ENCODE results near the gene RASGRF2. TPM values are rescaled to one million over a fixed set of nuclear protein-coding genes. Genes with fewer than 3 reads are reported as not detected.

Gene RASGRF2
- total RNA-seq, 1 experiment from 2014 or later = 0.18 TPM

GRCh38 chr5:81179959-81180358 lies 219.8 kb downstream of the RASGRF2 start:
- H3K4me3 ChIP-seq (ENCODE audit: low read length) = no peak overlapping the region
- no peaks in the 10 kb centered on the region for H4K20me1 ChIP-seq (ENCODE audit: low read length)
- DNase-seq (no peak), ATAC-seq (no peak)
- no peak for TF ChIP-seq EZH2 (IDR thresholded peaks at IDR 0.05; ENCODE audit: low read length, unreplicated experiment)
- TF ChIP-seq, protein P1, sequence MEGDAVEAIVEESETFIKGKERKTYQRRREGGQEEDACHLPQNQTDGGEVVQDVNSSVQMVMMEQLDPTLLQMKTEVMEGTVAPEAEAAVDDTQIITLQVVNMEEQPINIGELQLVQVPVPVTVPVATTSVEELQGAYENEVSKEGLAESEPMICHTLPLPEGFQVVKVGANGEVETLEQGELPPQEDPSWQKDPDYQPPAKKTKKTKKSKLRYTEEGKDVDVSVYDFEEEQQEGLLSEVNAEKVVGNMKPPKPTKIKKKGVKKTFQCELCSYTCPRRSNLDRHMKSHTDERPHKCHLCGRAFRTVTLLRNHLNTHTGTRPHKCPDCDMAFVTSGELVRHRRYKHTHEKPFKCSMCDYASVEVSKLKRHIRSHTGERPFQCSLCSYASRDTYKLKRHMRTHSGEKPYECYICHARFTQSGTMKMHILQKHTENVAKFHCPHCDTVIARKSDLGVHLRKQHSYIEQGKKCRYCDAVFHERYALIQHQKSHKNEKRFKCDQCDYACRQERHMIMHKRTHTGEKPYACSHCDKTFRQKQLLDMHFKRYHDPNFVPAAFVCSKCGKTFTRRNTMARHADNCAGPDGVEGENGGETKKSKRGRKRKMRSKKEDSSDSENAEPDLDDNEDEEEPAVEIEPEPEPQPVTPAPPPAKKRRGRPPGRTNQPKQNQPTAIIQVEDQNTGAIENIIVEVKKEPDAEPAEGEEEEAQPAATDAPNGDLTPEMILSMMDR (conservative IDR thresholded peaks at IDR 0.05; ENCODE audit: low read depth, low read length) = no peak
- no peak for TF ChIP-seq EZH2phosphoT487 (IDR thresholded peaks at IDR 0.05; ENCODE audit: borderline replicate concordance, low read length)
- ChIA-PET POLR2A (ENCODE audit: unreplicated experiment) (no interaction called here), CTCF (no interaction called here)
- no peaks in the 10 kb centered on the region for H3K27me3 ChIP-seq (ENCODE audit: low read length)
- no peak overlapping the region for H3K4me2 ChIP-seq (ENCODE audit: low read length)
- intact Hi-C loops (cut with micrococcal nuclease) = no loop called here
- BruUV-seq (replicated peaks) = no TSS peak
- H3F3A ChIP-seq (ENCODE audit: low read length, unreplicated experiment) = no peaks in the 10 kb centered on the region
- no peak overlapping the region for H3K27ac ChIP-seq (ENCODE audit: low read length)
- no peak overlapping the region for H3K9ac ChIP-seq (ENCODE audit: low read length)
- no peaks in the 10 kb centered on the region for H3K4me1 ChIP-seq (ENCODE audit: insufficient read depth, low read length)
- no peaks in the 10 kb centered on the region for H3K79me2 ChIP-seq (ENCODE audit: low read length)
- H3K9me2 ChIP-seq (replicated peaks; ENCODE audit: low read length) = no peaks in the 10 kb centered on the region
- H2AFZ ChIP-seq (ENCODE audit: low read length) = no peak overlapping the region
- no peaks in the 10 kb centered on the region for H3K9me3 ChIP-seq (ENCODE audit: low read length)
- H3K36me3 ChIP-seq (ENCODE audit: low read depth, low read length) = no peaks in the 10 kb centered on the region

DNA sequence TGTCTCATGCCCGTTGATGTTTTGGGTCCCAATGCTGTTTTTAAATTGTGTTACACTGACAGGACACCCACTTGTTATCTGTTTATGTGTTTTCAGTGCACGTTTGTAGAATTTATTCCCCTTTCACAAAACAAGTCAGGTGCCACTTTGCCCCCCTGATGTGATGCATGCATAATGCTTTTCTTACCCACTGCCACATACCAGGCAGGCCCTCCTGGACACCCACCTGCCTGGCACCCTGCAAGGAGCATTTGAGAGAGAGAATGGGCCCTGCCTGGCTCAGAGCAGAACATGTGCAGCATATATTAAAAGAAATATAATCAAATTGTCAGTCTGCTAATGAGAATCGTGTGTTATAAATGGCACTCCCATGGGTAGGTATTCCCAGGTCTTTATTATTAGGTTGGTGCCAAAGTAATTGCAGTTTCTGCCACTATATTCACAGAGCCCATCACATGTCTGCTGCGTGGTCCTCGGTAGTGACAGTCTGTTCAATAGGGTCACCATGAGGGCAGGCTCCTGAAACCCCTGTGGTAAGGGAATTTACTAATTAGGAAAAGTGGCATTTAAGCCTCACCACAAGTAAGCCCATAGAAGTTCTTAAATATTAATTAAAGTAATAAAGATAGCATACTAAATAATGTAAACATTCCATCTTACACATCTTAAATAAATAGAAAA lies 220.8 kb downstream of the RASGRF2 start:
- ChIA-PET CTCF (no interaction called here), POLR2A (ENCODE audit: unreplicated experiment) (no interaction called here)
- ATAC-seq = no peak
- H3K79me2 ChIP-seq (ENCODE audit: low read length) = no peaks in the 10 kb centered on the region
- H3K4me2 ChIP-seq (ENCODE audit: low read length) = no peak overlapping the region
- H3K36me3 ChIP-seq (ENCODE audit: low read depth, low read length) = no peaks in the 10 kb centered on the region
- no peaks in the 10 kb centered on the region for H3K4me1 ChIP-seq (ENCODE audit: insufficient read depth, low read length)
- no peaks in the 10 kb centered on the region for H3K9me2 ChIP-seq (replicated peaks; ENCODE audit: low read length)
- no peak overlapping the region for H3K27ac ChIP-seq (ENCODE audit: low read length)
- TF ChIP-seq, protein P1 (conservative IDR thresholded peaks at IDR 0.05; ENCODE audit: low read depth, low read length) = no peak
- no peak for TF ChIP-seq EZH2 (IDR thresholded peaks at IDR 0.05; ENCODE audit: low read length, unreplicated experiment)
- no peak for TF ChIP-seq EZH2phosphoT487 (IDR thresholded peaks at IDR 0.05; ENCODE audit: borderline replicate concordance, low read length)
- H3K9ac ChIP-seq (ENCODE audit: low read length) = no peak overlapping the region
- no peak for DNase-seq
- no peaks in the 10 kb centered on the region for H4K20me1 ChIP-seq (ENCODE audit: low read length)
- H2AFZ ChIP-seq (ENCODE audit: low read length) = no peak overlapping the region
- H3K4me3 ChIP-seq (ENCODE audit: low read length) = no peak overlapping the region
- H3K9me3 ChIP-seq (ENCODE audit: low read length) = no peaks in the 10 kb centered on the region
- BruUV-seq (replicated peaks) = no TSS peak
- H3K27me3 ChIP-seq (ENCODE audit: low read length) = no peaks in the 10 kb centered on the region
- no peaks in the 10 kb centered on the region for H3F3A ChIP-seq (ENCODE audit: low read length, unreplicated experiment)
- intact Hi-C loops (cut with micrococcal nuclease) = no loop called here

DNA sequence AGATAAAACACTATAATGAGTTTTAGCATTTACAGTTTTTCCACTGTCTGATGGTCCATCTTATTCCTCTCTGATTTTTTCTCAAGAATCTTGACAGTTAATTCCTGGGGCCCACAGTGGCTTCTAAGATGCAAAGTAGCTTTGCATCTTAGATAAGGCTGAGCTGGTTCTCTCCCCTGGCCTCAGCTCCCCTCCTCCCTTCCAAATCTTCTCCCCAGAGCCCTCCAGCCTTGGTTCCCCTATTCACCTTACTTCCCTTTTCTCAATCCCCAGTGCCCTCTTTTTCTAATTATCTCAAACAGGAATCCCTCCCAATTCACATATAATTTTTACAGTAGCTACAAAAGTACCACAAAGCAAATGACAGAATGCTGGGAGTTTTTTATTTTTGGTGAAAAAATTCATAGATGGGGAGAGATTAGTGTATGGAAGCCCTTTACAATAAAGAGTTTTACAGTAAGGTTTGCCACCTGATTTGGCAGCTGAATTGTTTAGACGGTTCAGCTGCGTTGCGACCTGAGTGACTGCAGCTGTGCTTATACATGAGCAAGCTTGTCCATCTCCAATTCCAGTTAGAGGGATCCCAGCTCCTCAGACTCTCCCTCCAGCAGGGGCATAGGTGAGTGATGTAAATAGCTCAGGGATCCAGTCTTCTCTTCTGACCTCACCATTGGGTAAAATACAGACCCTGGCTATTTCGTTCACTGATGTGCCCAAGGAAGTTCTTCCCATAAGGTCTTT lies 221.6 kb downstream of the RASGRF2 start:
- H3K9ac ChIP-seq (ENCODE audit: low read length) = no peak overlapping the region
- ATAC-seq (no peak), DNase-seq (no peak)
- H3K4me1 ChIP-seq (ENCODE audit: insufficient read depth, low read length) = no peaks in the 10 kb centered on the region
- BruUV-seq (replicated peaks) = no TSS peak
- ChIA-PET POLR2A (ENCODE audit: unreplicated experiment) (no interaction called here), CTCF (no interaction called here)
- TF ChIP-seq, protein P1 (conservative IDR thresholded peaks at IDR 0.05; ENCODE audit: low read depth, low read length) = no peak
- TF ChIP-seq EZH2phosphoT487 (IDR thresholded peaks at IDR 0.05; ENCODE audit: borderline replicate concordance, low read length) (no peak), EZH2 (IDR thresholded peaks at IDR 0.05; ENCODE audit: low read length, unreplicated experiment) (no peak)
- no peaks in the 10 kb centered on the region for H3K27me3 ChIP-seq (ENCODE audit: low read length)
- no peaks in the 10 kb centered on the region for H4K20me1 ChIP-seq (ENCODE audit: low read length)
- no peak overlapping the region for H3K4me2 ChIP-seq (ENCODE audit: low read length)
- no peak overlapping the region for H2AFZ ChIP-seq (ENCODE audit: low read length)
- no peaks in the 10 kb centered on the region for H3F3A ChIP-seq (ENCODE audit: low read length, unreplicated experiment)
- H3K79me2 ChIP-seq (ENCODE audit: low read length) = no peaks in the 10 kb centered on the region
- H3K9me2 ChIP-seq (replicated peaks; ENCODE audit: low read length) = no peaks in the 10 kb centered on the region
- H3K36me3 ChIP-seq (ENCODE audit: low read depth, low read length) = no peaks in the 10 kb centered on the region
- intact Hi-C loops (cut with micrococcal nuclease) = no loop called here
- H3K27ac ChIP-seq (ENCODE audit: low read length) = no peak overlapping the region
- H3K4me3 ChIP-seq (ENCODE audit: low read length) = no peak overlapping the region
- no peaks in the 10 kb centered on the region for H3K9me3 ChIP-seq (ENCODE audit: low read length)

Data from PC-3 (cell line).